Stomach (tissue), 4 donors: ENCODE results near the gene RABGAP1L.

Experiments
- EP300 ChIP-seq: sonication (generic); formaldehyde crosslinking; IDR thresholded peaks from one replicate; pipeline ENCODE4 v1.6.1; 2017; ENCODE audit warnings: antibody characterized with exemption
- POLR2A ChIP-seq, 4 donors: fragments of 450-650 bp; IDR thresholded peaks; one replicate each; pipeline ENCODE4 v1.6.1; 2016; ENCODE audit warnings: antibody characterized with exemption in 4 of 4, control low read depth in 2 of 4, mild to moderate bottlenecking in 1 of 4, moderate library complexity in 1 of 4
- POLR2AphosphoS5 ChIP-seq, 3 donors: sonication (generic); formaldehyde crosslinking; IDR thresholded peaks; one replicate each; pipeline ENCODE4 v1.6.1; 2016; ENCODE audit warnings: antibody characterized with exemption in 3 of 3
- TF ChIP-seq, protein P1 (sequence below), 7 experiments: fragments of 450-650 bp in 4 of 7; fragments of 200-600 bp in 3 of 7; sonication (generic) in 3 of 7; IDR thresholded peaks; one replicate each; pipeline ENCODE4 v1.5.1; 2016 to 2019; ENCODE audit warnings: antibody characterized with exemption in 7 of 7, control low read depth in 2 of 7, mild to moderate bottlenecking in 1 of 7

DNA sequence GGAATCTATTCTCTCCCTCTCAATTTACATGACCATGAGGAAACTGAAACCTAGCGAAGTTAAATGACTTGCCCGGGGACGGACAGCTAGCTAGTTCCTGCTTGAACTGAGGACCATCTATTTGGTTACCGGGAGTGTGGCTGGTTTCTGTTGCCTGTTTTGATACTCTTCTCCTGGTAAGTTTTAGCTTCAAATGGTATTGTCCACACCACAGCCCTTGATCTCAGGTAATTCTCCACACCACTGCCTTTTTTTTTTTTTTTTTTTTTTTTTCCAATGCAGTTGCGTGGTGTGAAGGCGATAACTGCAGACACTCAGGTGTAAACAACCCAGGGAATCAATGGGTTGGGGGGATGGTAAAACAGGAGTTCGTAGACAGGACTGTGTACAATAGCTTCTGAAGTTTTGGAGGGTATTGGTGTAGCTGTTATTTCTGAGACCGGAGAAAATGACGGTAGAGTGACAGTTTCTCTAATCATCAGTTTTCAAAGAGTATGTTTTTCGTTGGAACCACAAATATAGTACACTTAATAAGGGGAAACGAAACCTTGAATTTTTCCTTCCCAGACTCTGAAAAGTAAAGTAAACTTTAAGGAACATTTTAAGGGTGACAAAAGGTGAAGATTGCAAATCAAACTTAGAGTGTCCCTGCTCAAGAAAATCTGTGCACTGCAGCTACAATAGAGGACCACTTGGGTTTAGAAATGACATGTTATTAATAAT is 715.2 kb downstream of the RABGAP1L start:
- TF ChIP-seq POLR2A (IDR thresholded peaks at IDR 0.05) (no peak), EP300 (no peak), POLR2AphosphoS5 (IDR thresholded peaks at IDR 0.05) (peak in 1 of 3 donors; percentile 21)
- TF ChIP-seq, protein P1, sequence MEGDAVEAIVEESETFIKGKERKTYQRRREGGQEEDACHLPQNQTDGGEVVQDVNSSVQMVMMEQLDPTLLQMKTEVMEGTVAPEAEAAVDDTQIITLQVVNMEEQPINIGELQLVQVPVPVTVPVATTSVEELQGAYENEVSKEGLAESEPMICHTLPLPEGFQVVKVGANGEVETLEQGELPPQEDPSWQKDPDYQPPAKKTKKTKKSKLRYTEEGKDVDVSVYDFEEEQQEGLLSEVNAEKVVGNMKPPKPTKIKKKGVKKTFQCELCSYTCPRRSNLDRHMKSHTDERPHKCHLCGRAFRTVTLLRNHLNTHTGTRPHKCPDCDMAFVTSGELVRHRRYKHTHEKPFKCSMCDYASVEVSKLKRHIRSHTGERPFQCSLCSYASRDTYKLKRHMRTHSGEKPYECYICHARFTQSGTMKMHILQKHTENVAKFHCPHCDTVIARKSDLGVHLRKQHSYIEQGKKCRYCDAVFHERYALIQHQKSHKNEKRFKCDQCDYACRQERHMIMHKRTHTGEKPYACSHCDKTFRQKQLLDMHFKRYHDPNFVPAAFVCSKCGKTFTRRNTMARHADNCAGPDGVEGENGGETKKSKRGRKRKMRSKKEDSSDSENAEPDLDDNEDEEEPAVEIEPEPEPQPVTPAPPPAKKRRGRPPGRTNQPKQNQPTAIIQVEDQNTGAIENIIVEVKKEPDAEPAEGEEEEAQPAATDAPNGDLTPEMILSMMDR (IDR thresholded peaks at IDR 0.05) = no peak
